K562 (cell line): ENCODE results near the gene FMO3. TPM values are rescaled to one million over a fixed set of nuclear protein-coding genes. Genes with fewer than 3 reads are reported as not detected.

ENCODE experiments used
- ATAC-seq: fragments of 200-7000 bp; cut with Tn5 transposase; 3 replicates; pipeline ENCODE4 v1.9.1; 2020; ENCODE audit warnings: moderate library complexity
- BruUV-seq: library from RNA; stranded (reverse); fragments of 400-500 nt; replicated peaks from 2 replicates; lab custom pipeline; 2021; lab: Mats Ljungman, UMichigan
- CTCF ChIA-PET: fragments of 300-600 bp; formaldehyde crosslinking; extraction: SDS; loops from one replicate; lab custom pipeline; 2021; ENCODE audit warnings: low intra/inter-chr PET ratio; lab: Yijun Ruan, JAX
- POLR2A ChIA-PET: fragments of 300-600, 350-650 bp; sonication (Branson Sonifier 250); formaldehyde crosslinking; extraction: SDS; loops from one replicate; lab custom pipeline; 2021; ENCODE audit warnings: antibody characterized with exemption, inconsistent platforms; lab: Yijun Ruan, JAX
- DNase-seq, 4 experiments: peaks; one replicate each; pipeline versions ENCODE4 v3.0.0 to v3.0.0-alpha.2; 2011 to 2018; ENCODE audit warnings: low spot score in 3 of 4, mixed read lengths in 3 of 4; ENCODE audit errors: extremely low read depth in 1 of 4
- FAIRE-seq: peaks from 2 replicates; lab custom pipeline; 2011; peaks lifted over from hg19 to GRCh38; lab: Jason Lieb, UNC
- H2AFZ ChIP-seq: 2 replicates; pipeline ENCODE4 v1.6.0; 2011; ENCODE audit warnings: low read depth, low read length, control low read depth, inconsistent platforms
- H3K27ac ChIP-seq: fragments of 200-600 bp; 3 replicates; pipeline ENCODE4 v1.8.0; 2011; ENCODE audit warnings: low read depth, mild to moderate bottlenecking, control low read depth, inconsistent platforms, low read length, moderate library complexity, mixed read lengths; ENCODE audit errors: extremely low read depth
- H3K27me3 ChIP-seq, 2 experiments: fragments of 300-600 bp in 1 of 2; 2 replicates in 1 of 2; 3 replicates in 1 of 2; pipeline versions ENCODE4 v1.6.0 to v1.8.0; 2011; ENCODE audit warnings: inconsistent platforms in 2 of 2, low read length in 2 of 2, mild to moderate bottlenecking in 1 of 2, mixed read lengths in 1 of 2, moderate library complexity in 1 of 2; ENCODE audit not compliant: control insufficient read depth in 2 of 2, insufficient read depth in 2 of 2
- H3K36me3 ChIP-seq: fragments of 300-600 bp; 3 replicates; pipeline ENCODE4 v1.8.0; 2011; ENCODE audit warnings: mild to moderate bottlenecking, low read length, inconsistent platforms; ENCODE audit not compliant: control insufficient read depth, insufficient read depth
- H3K4me1 ChIP-seq, 2 experiments: fragments of 200-600 bp in 1 of 2; replicated peaks in 1 of 2; 2 replicates in 1 of 2; 3 replicates in 1 of 2; pipeline versions ENCODE4 v1.5.1 to v1.8.0; 2011; ENCODE audit warnings: inconsistent platforms in 2 of 2, low read length in 2 of 2, mild to moderate bottlenecking in 1 of 2, mixed read lengths in 1 of 2, moderate library complexity in 1 of 2; ENCODE audit not compliant: control insufficient read depth in 2 of 2, insufficient read depth in 2 of 2
- H3K4me2 ChIP-seq: 2 replicates; pipeline ENCODE4 v1.6.1; 2011; ENCODE audit warnings: low read length, control low read depth, inconsistent platforms, mixed read lengths; ENCODE audit not compliant: insufficient read depth
- H3K4me3 ChIP-seq: fragments of 200-600 bp; sonication (generic), shearing (Covaris generic); 2 replicates; pipeline ENCODE4 v1.5.1; 2016; ENCODE audit warnings: control low read depth, inconsistent platforms
- H3K79me2 ChIP-seq: fragments of 200-600 bp; 3 replicates; pipeline ENCODE4 v1.8.0; 2011; ENCODE audit warnings: low read length, inconsistent platforms; ENCODE audit not compliant: control insufficient read depth, insufficient read depth
- H3K9ac ChIP-seq, 2 experiments: 2 replicates each; pipeline versions ENCODE4 v1.6.0 to v1.6.1; 2011; ENCODE audit warnings: low read depth in 2 of 2, low read length in 2 of 2, control low read depth in 1 of 2, inconsistent platforms in 1 of 2, mild to moderate bottlenecking in 1 of 2, mixed read lengths in 1 of 2; ENCODE audit not compliant: insufficient read depth in 1 of 2
- H3K9me1 ChIP-seq: one replicate; pipeline ENCODE4 v1.6.0; 2011; ENCODE audit warnings: inconsistent platforms, mild to moderate bottlenecking, low read length, moderate library complexity; ENCODE audit not compliant: control insufficient read depth, insufficient read depth
- H3K9me3 ChIP-seq: replicated peaks from 2 replicates; pipeline ENCODE4 v1.5.1; 2011; ENCODE audit warnings: low read depth, low read length, inconsistent platforms; ENCODE audit not compliant: control insufficient read depth, insufficient read depth
- H4K20me1 ChIP-seq: replicated peaks from 2 replicates; pipeline ENCODE4 v1.6.1; 2011; ENCODE audit warnings: low read length, inconsistent platforms, mixed read lengths; ENCODE audit not compliant: control insufficient read depth, insufficient read depth
- ATF2 ChIP-seq: sonication (generic); formaldehyde crosslinking; IDR thresholded peaks from 2 replicates; pipeline ENCODE4 v1.8.1; 2022; ENCODE audit warnings: missing genetic modification reagents
- BDP1 ChIP-seq: IDR thresholded peaks from 3 replicates; pipeline ENCODE4 v1.6.1; 2011; ENCODE audit not compliant: insufficient read length, insufficient read depth
- BHLHE40 ChIP-seq: IDR thresholded peaks from 2 replicates; pipeline ENCODE4 v1.6.1; 2011; ENCODE audit warnings: low read length, improper control_type of control experiment
- CBX5 ChIP-seq: IDR thresholded peaks from 2 replicates; pipeline ENCODE4 v1.6.1; 2014; ENCODE audit warnings: low read depth, borderline replicate concordance
- CREM ChIP-seq: IDR thresholded peaks from 2 replicates; pipeline ENCODE4 v1.6.1; 2014; ENCODE audit warnings: antibody characterized with exemption, low read depth
- KLF10 ChIP-seq: fragments of 250-450 bp; sonication (Bioruptor Pico); IDR thresholded peaks from 2 replicates; pipeline ENCODE4 v1.6.1; 2021; ENCODE audit warnings: matching md5 sums
- NEUROD1 ChIP-seq: fragments of 150-350 bp; IDR thresholded peaks from 2 replicates; pipeline ENCODE4 v1.6.1; 2014; ENCODE audit warnings: borderline replicate concordance, low read length, low read depth; ENCODE audit not compliant: partially characterized antibody
- NR2F6 ChIP-seq: fragments of 450-650 bp; formaldehyde crosslinking; IDR thresholded peaks from 2 replicates; pipeline ENCODE4 v1.4.0; 2020; ENCODE audit warnings: mild to moderate bottlenecking
- SP2 ChIP-seq: IDR thresholded peaks from 2 replicates; pipeline ENCODE4 v1.6.1; 2011; ENCODE audit warnings: mild to moderate bottlenecking, low read depth, low read length, moderate library complexity; ENCODE audit not compliant: poor library complexity, severe bottlenecking; ENCODE audit errors: extremely low read depth
- TRIM24 ChIP-seq, 2 experiments: fragments of 450-650 bp; IDR thresholded peaks; 2 replicates each; pipeline ENCODE4 v1.6.1; 2016
- ZNF24 ChIP-seq: fragments of 450-650 bp; IDR thresholded peaks from 2 replicates; pipeline ENCODE4 v1.6.1; 2016
- ZNF316 ChIP-seq: fragments of 450-650 bp; IDR thresholded peaks from 2 replicates; pipeline ENCODE4 v1.6.1; 2016
- ZNF347 ChIP-seq: fragments of 450-650 bp; formaldehyde crosslinking; IDR thresholded peaks from 2 replicates; pipeline ENCODE4 v1.4.0; 2020; ENCODE audit warnings: low read depth, mild to moderate bottlenecking, moderate library complexity
- ZNF511 ChIP-seq: sonication (generic); formaldehyde crosslinking; IDR thresholded peaks from 2 replicates; pipeline ENCODE4 v1.8.0; 2022; ENCODE audit warnings: mild to moderate bottlenecking, missing genetic modification reagents
- ZSCAN29 ChIP-seq: fragments of 450-650 bp; IDR thresholded peaks from 2 replicates; pipeline ENCODE4 v1.6.1; 2017
- ZSCAN32 ChIP-seq: fragments of 450-650 bp; formaldehyde crosslinking; IDR thresholded peaks from 2 replicates; pipeline ENCODE4 v1.4.0; 2020; ENCODE audit warnings: mild to moderate bottlenecking, moderate library complexity
- WGBS: fragments of 100-300 bp; shearing (Covaris generic); methylation state at CpG from one replicate; pipeline ENCODE4 v1.1.6; 2016; ENCODE audit warnings: low coverage, mixed read lengths; ENCODE audit not compliant: insufficient coverage; ENCODE audit errors: missing lambda C conversion rate; 5-methylcytosine and 5-hydroxymethylcytosine counted together
- in situ Hi-C: fragments of 300-500 bp; cut with MboI; formaldehyde crosslinking; loops from 4 replicates; pipeline ENCODE4 v1.15.0; 2018; ENCODE audit warnings: inconsistent platforms, mixed read lengths
- intact Hi-C: fragments of 100-400 bp; cut with micrococcal nuclease; formaldehyde crosslinking; loops from 2 replicates; pipeline ENCODE4 v1.14.2; 2022
- polyA plus RNA-seq, 8 experiments: library from polyadenylated mRNA; depleted of rRNA in 4 of 8; stranded (reverse) in 5 of 8; unstranded in 3 of 8; fragments of >200 nt; fragmentation: Nextera tagmentation in 2 of 8; fragmentation: Illumina TruSeq in 1 of 8; extraction: Ambion mirVana in 2 of 8; extraction: Trizol in 1 of 8; gene quantifications; 2 replicates each; pipeline versions ENCODE4 v1.2.1 to v1.2.3, GENCODE V29; 2011 to 2014; ENCODE audit warnings: inconsistent platforms in 1 of 8, missing spikeins in 1 of 8
- total RNA-seq, 7 experiments: library from RNA; depleted of rRNA in 6 of 7; stranded (reverse); fragments of >200 nt in 6 of 7; fragmentation: Illumina TruSeq in 2 of 7; extraction: Trizol in 2 of 7; gene quantifications; 2 replicates each; pipeline versions ENCODE4 v1.2.1 to v1.2.3, GENCODE V29; 2011 to 2021; ENCODE audit warnings: low replicate concordance in 1 of 7
- TF ChIP-seq, protein P1 (sequence below): fragments of 200-800 bp; sonication (Bioruptor generic); IDR thresholded peaks from 2 replicates; pipeline ENCODE4 v1.6.1; 2017; ENCODE audit warnings: missing genetic modification characterization, missing compliant biosample characterization

The FMO3 gene
- total and polyA plus RNA-seq, 9 of the 15 experiments (the other 6 are each of a cell fraction or from before 2014, with no cell fraction given): not detected

GRCh38 chr1:171137580-171137979, 46.9 kb downstream of the FMO3 start:
- Histone ChIP-seq H3K4me3 (no peak overlapping the region), H4K20me1 (no peaks in the 10 kb centered on the region), H3K27me3 (no peaks in the 10 kb centered on the region), H3K4me1 (no peaks in the 10 kb centered on the region), H3K36me3 (no peaks in the 10 kb centered on the region), H3K9me1 (no peaks in the 10 kb centered on the region), H3K9me3 (peaks cover 2% of the 10 kb centered on the region; the same call in 1 of the 2 replicates), H3K79me2 (no peaks in the 10 kb centered on the region), H3K9ac (no peak overlapping the region), H3K27ac (no peak overlapping the region), H2AFZ (no peak overlapping the region), H3K4me2 (no peak overlapping the region)
- FAIRE-seq (no peak), DNase-seq (no peak), ATAC-seq (no peak)
- WGBS: 3% methylated on average over 2 of the region's 2 CpGs
- ChIA-PET CTCF (no interaction called here), POLR2A (no interaction called here)
- BruUV-seq: no TSS peak
- TF ChIP-seq TRIM24 (IDR thresholded peaks at IDR 0.05): no peak
- no peak for TF ChIP-seq BDP1
- TF ChIP-seq CREM: no peak
- TF ChIP-seq ZNF511 (CRISPR knock-in tag): no peak
- TF ChIP-seq KLF10: no peak
- TF ChIP-seq NEUROD1: no peak
- TF ChIP-seq ZNF347: no peak
- no peak for TF ChIP-seq ZSCAN32
- TF ChIP-seq ZNF316: no peak
- TF ChIP-seq ZSCAN29: no peak
- no peak for TF ChIP-seq CBX5
- no peak for TF ChIP-seq ZNF24
- no peak for TF ChIP-seq BHLHE40
- TF ChIP-seq, protein P1, sequence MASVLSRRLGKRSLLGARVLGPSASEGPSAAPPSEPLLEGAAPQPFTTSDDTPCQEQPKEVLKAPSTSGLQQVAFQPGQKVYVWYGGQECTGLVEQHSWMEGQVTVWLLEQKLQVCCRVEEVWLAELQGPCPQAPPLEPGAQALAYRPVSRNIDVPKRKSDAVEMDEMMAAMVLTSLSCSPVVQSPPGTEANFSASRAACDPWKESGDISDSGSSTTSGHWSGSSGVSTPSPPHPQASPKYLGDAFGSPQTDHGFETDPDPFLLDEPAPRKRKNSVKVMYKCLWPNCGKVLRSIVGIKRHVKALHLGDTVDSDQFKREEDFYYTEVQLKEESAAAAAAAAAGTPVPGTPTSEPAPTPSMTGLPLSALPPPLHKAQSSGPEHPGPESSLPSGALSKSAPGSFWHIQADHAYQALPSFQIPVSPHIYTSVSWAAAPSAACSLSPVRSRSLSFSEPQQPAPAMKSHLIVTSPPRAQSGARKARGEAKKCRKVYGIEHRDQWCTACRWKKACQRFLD (CRISPR knock-in tag): no peak
- TF ChIP-seq ATF2 (CRISPR knock-in tag): no peak
- TF ChIP-seq SP2: no peak
- TF ChIP-seq NR2F6: no peak
- intact Hi-C loops (no loop called here), in situ Hi-C loops (no loop called here)
